Brain microvascular endothelial cell (primary cell): Measurements from ENCODE around the gene SFRP4.
A peak's percentile ranks its signal among the peaks of the same experiment; 100 is the strongest.

Experiments
- DNase-seq: peaks from one replicate; pipeline ENCODE4 v3.0.0-alpha.2; 2020
- H3K27ac ChIP-seq: fragments of 250-450 bp; sonication (Bioruptor Pico); 2 replicates; pipeline ENCODE4 v1.5.1; 2020; ENCODE audit warnings: mild to moderate bottlenecking, moderate library complexity
- H3K27me3 ChIP-seq: fragments of 250-450 bp; sonication (Bioruptor Pico); replicated peaks from 2 replicates; pipeline ENCODE4 v1.5.1; 2020; ENCODE audit warnings: mild to moderate bottlenecking
- H3K36me3 ChIP-seq: fragments of 250-450 bp; sonication (Bioruptor Pico); replicated peaks from 2 replicates; pipeline ENCODE4 v1.5.1; 2020; ENCODE audit warnings: mild to moderate bottlenecking
- H3K4me3 ChIP-seq: 2 replicates; pipeline ENCODE4 v1.5.1; 2011; ENCODE audit warnings: low read depth, mild to moderate bottlenecking, control low read depth, low read length, moderate library complexity
- in situ Hi-C: cut with HindIII; loops from 2 replicates; pipeline ENCODE4 v1.10.0; 2017; ENCODE audit warnings: low sequenced_read_pairs, low pct_ligation_motif_present
- TF ChIP-seq, protein P1 (sequence below): IDR thresholded peaks from 2 replicates; pipeline ENCODE4 v1.5.1; 2011; ENCODE audit warnings: low read depth, mild to moderate bottlenecking, moderate library complexity, low read length, control low read depth, inconsistent platforms; ENCODE audit errors: missing control alignments

SFRP4 gene

DNA sequence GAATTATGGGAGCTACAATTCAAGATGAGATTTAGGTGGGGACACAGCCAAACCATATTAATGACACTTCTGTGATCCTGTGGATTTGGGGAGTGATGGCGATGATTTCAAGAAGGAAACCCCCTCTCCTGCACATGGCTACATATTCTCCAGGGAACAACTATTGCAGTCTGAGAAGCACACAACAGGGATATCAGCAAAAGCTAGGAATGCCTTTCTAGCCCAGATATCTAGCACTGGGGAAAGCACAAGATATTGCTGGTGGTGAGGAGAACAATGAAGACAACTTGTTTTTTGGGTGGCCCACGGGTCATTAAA lies 28.1 kb upstream of the SFRP4 start:
- TF ChIP-seq, protein P1, sequence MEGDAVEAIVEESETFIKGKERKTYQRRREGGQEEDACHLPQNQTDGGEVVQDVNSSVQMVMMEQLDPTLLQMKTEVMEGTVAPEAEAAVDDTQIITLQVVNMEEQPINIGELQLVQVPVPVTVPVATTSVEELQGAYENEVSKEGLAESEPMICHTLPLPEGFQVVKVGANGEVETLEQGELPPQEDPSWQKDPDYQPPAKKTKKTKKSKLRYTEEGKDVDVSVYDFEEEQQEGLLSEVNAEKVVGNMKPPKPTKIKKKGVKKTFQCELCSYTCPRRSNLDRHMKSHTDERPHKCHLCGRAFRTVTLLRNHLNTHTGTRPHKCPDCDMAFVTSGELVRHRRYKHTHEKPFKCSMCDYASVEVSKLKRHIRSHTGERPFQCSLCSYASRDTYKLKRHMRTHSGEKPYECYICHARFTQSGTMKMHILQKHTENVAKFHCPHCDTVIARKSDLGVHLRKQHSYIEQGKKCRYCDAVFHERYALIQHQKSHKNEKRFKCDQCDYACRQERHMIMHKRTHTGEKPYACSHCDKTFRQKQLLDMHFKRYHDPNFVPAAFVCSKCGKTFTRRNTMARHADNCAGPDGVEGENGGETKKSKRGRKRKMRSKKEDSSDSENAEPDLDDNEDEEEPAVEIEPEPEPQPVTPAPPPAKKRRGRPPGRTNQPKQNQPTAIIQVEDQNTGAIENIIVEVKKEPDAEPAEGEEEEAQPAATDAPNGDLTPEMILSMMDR = no peak
- Histone ChIP-seq H3K36me3 (no peaks in the 10 kb centered on the region), H3K27me3 (no peaks in the 10 kb centered on the region), H3K4me3 (no peak overlapping the region), H3K27ac (no peak overlapping the region)
- DNase-seq = no peak
- in situ Hi-C loops = no loop called here

DNA sequence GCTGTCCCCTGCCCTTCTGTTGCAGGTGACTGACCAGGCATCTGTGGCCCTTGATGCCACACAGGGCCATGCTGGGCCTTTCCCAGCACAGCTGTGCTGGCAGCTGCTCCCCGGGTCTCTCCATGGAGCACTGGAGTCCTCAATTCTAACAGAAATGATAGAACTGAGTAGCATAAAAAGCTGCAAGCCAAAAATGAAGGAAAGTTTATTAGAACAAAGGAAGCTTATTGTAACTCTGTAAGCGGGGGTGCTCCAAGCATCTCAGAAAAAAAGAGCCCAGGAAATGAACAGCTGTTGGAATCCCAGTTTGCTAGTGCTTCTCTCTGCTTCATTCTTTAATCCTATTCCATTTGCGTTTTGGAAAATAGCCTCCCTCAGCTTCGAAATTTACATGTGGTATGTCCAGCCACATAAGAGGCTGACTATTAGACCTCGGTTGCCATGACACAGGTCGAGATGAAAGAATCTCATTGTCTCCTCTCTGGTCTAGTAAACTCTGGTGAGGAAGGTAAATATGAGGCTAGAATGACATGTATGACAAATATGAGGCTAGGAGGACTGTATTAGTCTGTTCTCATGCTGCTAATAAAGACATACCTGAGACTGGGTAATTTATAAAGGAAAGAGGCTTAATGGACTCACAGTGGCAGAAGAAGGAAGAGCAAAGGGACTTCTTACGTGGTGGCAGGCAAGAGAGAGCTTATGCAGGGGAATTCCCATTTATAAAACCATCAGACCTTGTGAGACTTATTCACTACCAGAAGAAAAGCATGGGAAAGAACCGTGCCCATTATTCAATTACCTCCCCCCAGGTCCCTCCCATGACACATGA lies 27.5 kb upstream of the SFRP4 start:
- Histone ChIP-seq H3K4me3 (no peak overlapping the region), H3K27ac (no peak overlapping the region), H3K27me3 (no peaks in the 10 kb centered on the region), H3K36me3 (no peaks in the 10 kb centered on the region)
- TF ChIP-seq, protein P1 = no peak
- DNase-seq = no peak
- in situ Hi-C loops = no loop called here

DNA sequence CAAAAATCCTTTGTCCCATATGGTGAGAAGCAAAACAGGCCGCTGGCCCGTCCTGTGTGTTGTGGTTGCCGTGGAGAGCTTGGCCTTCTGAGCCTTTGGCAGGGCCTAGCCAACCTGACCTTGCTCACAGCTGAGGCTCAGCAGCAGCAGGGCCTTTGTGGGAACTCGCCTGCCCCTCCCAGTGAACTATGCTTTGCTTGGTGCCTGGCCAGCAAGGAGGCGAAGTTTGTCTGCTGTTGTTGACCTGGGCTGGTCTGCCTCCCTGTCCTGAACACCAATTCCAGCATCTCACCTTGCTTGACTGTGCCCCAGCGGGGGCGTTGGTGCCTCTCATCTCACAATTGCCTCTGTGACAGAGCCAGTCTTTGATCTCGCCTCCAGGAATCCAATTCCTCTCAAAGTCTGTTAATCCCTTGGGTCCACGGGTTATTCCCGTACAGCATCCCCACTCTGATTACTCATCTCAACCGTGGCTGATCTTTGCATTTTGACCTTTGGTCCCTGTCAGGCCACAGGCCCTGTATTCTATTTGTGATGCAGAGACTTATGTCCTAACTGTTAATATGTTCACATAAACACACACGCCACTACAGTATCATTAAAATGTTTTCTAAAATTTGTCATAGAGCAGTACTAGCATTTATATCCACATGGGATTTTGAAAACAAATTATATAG lies 26.5 kb upstream of the SFRP4 start:
- no peak overlapping the region for H3K4me3 ChIP-seq
- in situ Hi-C loops = no loop called here
- H3K36me3 ChIP-seq = no peaks in the 10 kb centered on the region
- no peaks in the 10 kb centered on the region for H3K27me3 ChIP-seq
- peak overlapping the region; percentile 54 for H3K27ac ChIP-seq
- peak; percentile 60 for DNase-seq
- TF ChIP-seq, protein P1 = no peak

DNA sequence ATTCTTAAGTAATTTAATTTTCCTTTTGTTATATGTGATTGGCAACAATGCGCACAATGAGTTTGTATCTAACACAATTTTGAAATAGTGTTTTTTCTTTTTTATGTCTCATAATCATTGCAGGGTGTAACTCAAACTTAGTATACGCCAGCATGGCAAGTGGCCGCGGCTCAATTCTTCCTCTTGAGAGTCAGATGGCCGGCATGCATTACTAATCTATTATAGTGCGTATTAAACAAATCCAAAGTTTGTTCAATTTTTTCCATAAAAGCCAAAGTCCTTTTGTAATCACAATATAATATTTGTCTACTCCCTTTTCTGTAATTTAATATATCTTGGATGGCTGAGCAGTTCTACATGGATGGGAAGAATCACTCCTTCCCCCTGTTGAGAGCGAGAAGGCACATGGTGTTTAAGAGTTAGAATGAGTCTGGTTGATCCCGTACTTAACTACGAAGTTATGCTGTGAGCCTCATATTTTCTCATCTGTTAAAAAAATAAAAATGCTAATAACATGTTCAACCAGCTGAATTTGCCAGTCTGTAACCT lies 16.5 kb upstream of the SFRP4 start:
- H3K36me3 ChIP-seq = no peaks in the 10 kb centered on the region
- DNase-seq = no peak
- H3K4me3 ChIP-seq = no peak overlapping the region
- no peaks in the 10 kb centered on the region for H3K27me3 ChIP-seq
- no peak overlapping the region for H3K27ac ChIP-seq
- in situ Hi-C loops = no loop called here
- TF ChIP-seq, protein P1 = no peak

DNA sequence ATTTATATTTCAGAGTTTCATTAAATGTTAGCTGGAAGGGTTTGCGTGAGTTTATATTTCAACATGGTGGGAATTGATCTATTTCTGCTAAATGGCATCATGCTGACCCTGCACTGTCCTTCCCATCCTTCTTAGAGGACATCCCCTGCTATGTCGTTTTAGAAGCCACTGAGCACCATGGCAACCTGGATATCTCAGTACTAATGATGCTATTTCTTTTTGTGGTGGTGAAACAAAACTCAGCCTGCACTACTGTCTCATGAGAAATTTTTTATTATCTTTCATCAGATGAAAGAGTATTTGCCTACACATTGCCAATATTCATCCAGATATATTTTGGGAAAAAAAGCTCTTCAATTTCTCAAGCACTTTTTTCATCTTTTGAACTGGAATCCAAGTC lies 15.9 kb upstream of the SFRP4 start:
- Histone ChIP-seq H3K27me3 (no peaks in the 10 kb centered on the region), H3K27ac (no peak overlapping the region), H3K36me3 (no peaks in the 10 kb centered on the region), H3K4me3 (no peak overlapping the region)
- no peak for DNase-seq
- TF ChIP-seq, protein P1 = no peak
- in situ Hi-C loops = no loop called here
